Hepatocyte (in vitro differentiated cells): ENCODE results near the gene CCDC83. TPM values are rescaled to one million over a fixed set of nuclear protein-coding genes. Genes with fewer than 3 reads are reported as not detected.
A peak's percentile ranks its signal among the peaks of the same experiment; 100 is the strongest.

Experiments used
- DNase-seq: peaks from one replicate; pipeline ENCODE4 v3.0.0-alpha.2; 2016; ENCODE audit warnings: low spot score
- H2AFZ ChIP-seq: fragments of 200-600 bp; sonication (generic); 2 replicates; pipeline ENCODE4 v1.6.0; 2016; ENCODE audit warnings: antibody characterized with exemption, mild to moderate bottlenecking
- H3K27ac ChIP-seq: fragments of 200-600 bp; sonication (generic); 2 replicates; pipeline ENCODE4 v1.5.1; 2016; ENCODE audit warnings: mild to moderate bottlenecking
- H3K27me3 ChIP-seq: fragments of 200-600 bp; sonication (generic); 2 replicates; pipeline ENCODE4 v1.6.1; 2016
- H3K36me3 ChIP-seq: fragments of 200-600 bp; sonication (generic); replicated peaks from 2 replicates; pipeline ENCODE4 v1.5.1; 2016; ENCODE audit warnings: low read depth; ENCODE audit not compliant: insufficient read depth
- H3K4me1 ChIP-seq: fragments of 200-600 bp; sonication (generic); 2 replicates; pipeline ENCODE4 v1.5.1; 2016; ENCODE audit warnings: mild to moderate bottlenecking, moderate library complexity; ENCODE audit not compliant: insufficient read depth
- H3K4me2 ChIP-seq: fragments of 200-600 bp; sonication (generic); 2 replicates; pipeline ENCODE4 v1.6.0; 2016
- H3K4me3 ChIP-seq: fragments of 200-600 bp; sonication (generic); 2 replicates; pipeline ENCODE4 v1.5.1; 2016; ENCODE audit warnings: mild to moderate bottlenecking
- H3K79me2 ChIP-seq: fragments of 200-600 bp; sonication (generic); 2 replicates; pipeline ENCODE4 v1.6.0; 2017; ENCODE audit warnings: mild to moderate bottlenecking
- H3K9me2 ChIP-seq: fragments of 200-600 bp; sonication (generic); replicated peaks from 2 replicates; pipeline ENCODE4 v1.6.0; 2017; ENCODE audit warnings: mild to moderate bottlenecking; ENCODE audit not compliant: insufficient read depth
- H3K9me3 ChIP-seq: fragments of 200-600 bp; sonication (generic); 2 replicates; pipeline ENCODE4 v1.5.1; 2016; ENCODE audit warnings: low read depth, mild to moderate bottlenecking
- H4K20me1 ChIP-seq: fragments of 200-600 bp; sonication (generic); 2 replicates; pipeline ENCODE4 v1.6.0; 2016; ENCODE audit warnings: mild to moderate bottlenecking; ENCODE audit not compliant: insufficient read depth, poor library complexity, severe bottlenecking
- EZH2 ChIP-seq: fragments of 200-600 bp; sonication (generic); IDR thresholded peaks from 2 replicates; pipeline ENCODE4 v1.6.1; 2016; ENCODE audit warnings: antibody characterized with exemption, mild to moderate bottlenecking, borderline replicate concordance
- EZH2phosphoT487 ChIP-seq: fragments of 200-600 bp; sonication (generic); IDR thresholded peaks from one replicate; pipeline ENCODE4 v1.6.1; 2018; ENCODE audit warnings: antibody characterized with exemption, mild to moderate bottlenecking, low read depth, moderate library complexity; ENCODE audit not compliant: unreplicated experiment, severe bottlenecking
- WGBS: methylation state at CpG from one replicate; pipeline ENCODE4 v1.1.6; 2016; ENCODE audit warnings: low lambda C conversion rate; ENCODE audit errors: missing lambda C conversion rate; 5-methylcytosine and 5-hydroxymethylcytosine counted together
- polyA plus RNA-seq: library from polyadenylated mRNA; unstranded; fragments of >200 nt; fragmentation: Nextera tagmentation; extraction: Ambion mirVana; gene quantifications from 2 replicates; pipeline ENCODE4 v1.2.1, GENCODE V29; 2016
- total RNA-seq: library from RNA; depleted of rRNA; stranded (reverse); fragments of >200 nt; gene quantifications from 2 replicates; pipeline ENCODE4 v1.2.3, GENCODE V29; 2014
- TF ChIP-seq, protein P1 (sequence below): fragments of 200-600 bp; sonication (generic); IDR thresholded peaks from 2 replicates; pipeline ENCODE4 v1.5.1; 2016; ENCODE audit warnings: antibody characterized with exemption, mild to moderate bottlenecking; ENCODE audit not compliant: poor library complexity

Gene CCDC83
- total and polyA plus RNA-seq, 2 experiments from 2014 or later = not detected

DNA sequence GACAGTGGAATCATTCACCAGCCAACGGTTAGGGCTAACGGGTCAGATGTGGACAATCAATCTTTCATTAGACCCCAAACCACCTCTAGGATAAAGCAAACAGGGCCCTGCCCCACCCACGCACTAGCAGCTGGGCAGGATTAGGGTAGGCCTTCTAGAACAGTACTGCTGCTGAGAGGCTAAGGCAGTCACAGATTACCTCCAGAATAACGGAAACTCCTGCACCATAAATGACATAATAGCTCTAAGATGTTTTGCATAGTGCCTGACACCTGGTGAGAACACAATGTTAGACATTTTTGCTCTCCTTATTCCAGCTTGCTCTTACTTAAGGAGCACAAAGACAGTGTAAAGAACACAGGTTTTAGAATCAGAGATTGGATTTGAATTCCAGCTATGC is 46.0 kb upstream of the CCDC83 start:
- Histone ChIP-seq H3K27ac (no peak overlapping the region), H3K9me3 (no peaks in the 10 kb centered on the region), H3K79me2 (peaks cover 26% of the 10 kb centered on the region), H3K27me3 (no peaks in the 10 kb centered on the region), H3K9me2 (no peaks in the 10 kb centered on the region), H3K4me2 (peak overlapping the region; percentile 89), H3K4me1 (no peaks in the 10 kb centered on the region), H3K36me3 (no peaks in the 10 kb centered on the region), H3K4me3 (no peak overlapping the region), H4K20me1 (no peaks in the 10 kb centered on the region), H2AFZ (no peak overlapping the region)
- 73% methylated on average over 4 of the region's 4 CpGs for WGBS
- DNase-seq = no peak
- TF ChIP-seq, protein P1, sequence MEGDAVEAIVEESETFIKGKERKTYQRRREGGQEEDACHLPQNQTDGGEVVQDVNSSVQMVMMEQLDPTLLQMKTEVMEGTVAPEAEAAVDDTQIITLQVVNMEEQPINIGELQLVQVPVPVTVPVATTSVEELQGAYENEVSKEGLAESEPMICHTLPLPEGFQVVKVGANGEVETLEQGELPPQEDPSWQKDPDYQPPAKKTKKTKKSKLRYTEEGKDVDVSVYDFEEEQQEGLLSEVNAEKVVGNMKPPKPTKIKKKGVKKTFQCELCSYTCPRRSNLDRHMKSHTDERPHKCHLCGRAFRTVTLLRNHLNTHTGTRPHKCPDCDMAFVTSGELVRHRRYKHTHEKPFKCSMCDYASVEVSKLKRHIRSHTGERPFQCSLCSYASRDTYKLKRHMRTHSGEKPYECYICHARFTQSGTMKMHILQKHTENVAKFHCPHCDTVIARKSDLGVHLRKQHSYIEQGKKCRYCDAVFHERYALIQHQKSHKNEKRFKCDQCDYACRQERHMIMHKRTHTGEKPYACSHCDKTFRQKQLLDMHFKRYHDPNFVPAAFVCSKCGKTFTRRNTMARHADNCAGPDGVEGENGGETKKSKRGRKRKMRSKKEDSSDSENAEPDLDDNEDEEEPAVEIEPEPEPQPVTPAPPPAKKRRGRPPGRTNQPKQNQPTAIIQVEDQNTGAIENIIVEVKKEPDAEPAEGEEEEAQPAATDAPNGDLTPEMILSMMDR = no peak
- TF ChIP-seq EZH2 (no peak), EZH2phosphoT487 (no peak)

DNA sequence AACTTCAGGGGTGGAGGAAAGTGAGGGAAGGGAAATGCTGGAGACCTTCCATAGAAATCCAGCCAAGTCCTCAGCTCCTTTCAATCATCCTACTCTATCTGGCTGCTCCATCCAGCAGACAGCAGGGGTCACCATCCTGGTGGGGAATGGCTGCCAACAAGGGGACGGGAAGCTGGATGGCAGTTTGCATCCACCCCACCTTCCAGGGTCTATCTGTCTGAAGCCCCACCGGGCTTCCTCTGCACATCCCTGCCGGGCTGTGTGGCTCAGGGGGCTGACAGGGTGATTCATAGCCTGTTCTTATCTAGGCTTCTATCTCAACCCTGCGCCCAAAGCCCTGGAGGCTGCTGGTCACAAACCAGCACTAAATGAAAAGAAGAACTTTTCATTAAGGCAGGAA is 45.3 kb upstream of the CCDC83 start:
- H2AFZ ChIP-seq = peak overlapping the region; percentile 94
- H3K4me3 ChIP-seq = no peak overlapping the region

DNA sequence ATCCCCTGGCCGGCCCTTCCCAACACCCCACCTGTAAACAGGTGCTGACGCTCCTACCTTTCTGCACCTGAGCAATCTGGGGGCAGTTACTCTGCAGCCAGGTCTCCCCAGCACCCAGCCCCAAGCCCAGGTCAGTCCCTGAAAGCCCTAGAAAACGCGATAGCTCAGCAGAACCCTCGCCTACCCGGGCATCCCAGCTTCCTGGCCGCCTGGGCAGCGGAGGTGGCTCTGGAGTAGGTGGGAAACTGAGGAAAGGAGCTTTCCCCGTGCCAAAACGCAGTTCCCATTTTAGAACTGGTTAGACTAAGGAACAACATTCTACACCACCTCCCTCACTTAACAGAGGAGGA is 44.7 kb upstream of the CCDC83 start:
- Histone ChIP-seq H3K4me1 (no peaks in the 10 kb centered on the region), H3K9me2 (no peaks in the 10 kb centered on the region), H3K27me3 (no peaks in the 10 kb centered on the region), H3K36me3 (no peaks in the 10 kb centered on the region), H4K20me1 (no peaks in the 10 kb centered on the region), H3K27ac (peak overlapping the region; percentile 8), H3K4me2 (peak overlapping the region; percentile 89), H3K4me3 (peak overlapping the region; percentile 39), H3K79me2 (peaks cover 26% of the 10 kb centered on the region), H2AFZ (peak overlapping the region; percentile 94), H3K9me3 (no peaks in the 10 kb centered on the region)
- WGBS = 3% methylated on average over 10 of the region's 10 CpGs
- TF ChIP-seq EZH2 = no peak
- TF ChIP-seq, protein P1 = no peak
- TF ChIP-seq EZH2phosphoT487 = no peak
- no peak for DNase-seq

More for the DNA sequence above, 45.3 kb upstream of the CCDC83 start:
- no peaks in the 10 kb centered on the region for H3K4me1 ChIP-seq
- no peaks in the 10 kb centered on the region for H4K20me1 ChIP-seq
- no peaks in the 10 kb centered on the region for H3K9me2 ChIP-seq
- H3K79me2 ChIP-seq = peaks cover 26% of the 10 kb centered on the region
- no peaks in the 10 kb centered on the region for H3K9me3 ChIP-seq
- DNase-seq = peak; percentile 37
- 11% methylated on average over 4 of the region's 4 CpGs for WGBS
- H3K27me3 ChIP-seq = no peaks in the 10 kb centered on the region
- H3K27ac ChIP-seq = no peak overlapping the region
- TF ChIP-seq, protein P1 = peak; percentile 32
- TF ChIP-seq EZH2phosphoT487 = no peak
- peak overlapping the region; percentile 89 for H3K4me2 ChIP-seq
- H3K36me3 ChIP-seq = no peaks in the 10 kb centered on the region

DNA sequence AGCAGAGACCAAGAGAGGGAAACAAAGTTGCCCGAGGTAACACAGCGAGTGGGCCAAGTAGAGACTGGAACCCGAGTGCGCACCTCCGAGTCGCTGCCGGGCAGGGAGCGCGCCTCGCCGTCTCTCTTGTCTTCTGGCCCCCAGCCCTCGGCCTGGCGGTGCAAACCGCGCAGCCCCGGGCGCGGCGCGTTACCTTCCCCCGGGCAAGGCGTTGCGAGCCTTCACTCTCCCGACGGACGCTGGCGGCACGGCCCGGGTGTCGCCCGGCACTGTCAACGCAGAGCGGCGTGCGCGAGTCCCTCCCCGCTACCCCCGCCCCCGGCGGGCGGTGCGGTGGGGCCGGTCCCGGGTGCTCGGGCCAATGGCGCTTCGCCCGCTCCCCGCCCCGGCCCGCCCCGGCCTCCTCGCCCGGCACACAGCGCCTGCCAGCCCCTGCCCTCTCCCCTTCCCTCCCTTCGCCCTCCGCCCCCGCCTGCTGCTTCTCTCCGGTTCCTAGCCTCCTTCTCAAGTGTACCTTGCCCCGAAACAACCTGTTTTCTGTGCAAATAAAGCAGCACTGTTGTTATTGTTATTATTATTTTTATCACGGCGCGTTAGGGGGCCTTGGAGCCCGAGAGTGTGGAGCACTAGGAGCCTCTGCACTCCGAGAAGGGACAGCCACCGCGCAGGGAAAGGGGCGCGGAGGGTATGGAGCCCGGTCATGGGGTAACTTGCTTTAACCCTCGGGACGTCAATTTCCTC is 44.1 kb upstream of the CCDC83 start, which contains the start of gene SYTL2:
Gene SYTL2 (minus strand): TSS at position 271 of the 741 bp plus-strand sequence. CDS start 53,416 bp downstream, outside the sequence.
- Histone ChIP-seq H3K4me3 (peak within 1 kb of the TSS; percentile 39), H3K9me3 (no peaks in the 10 kb centered on the region), H3K27ac (peak within 1 kb of the TSS; percentile 54), H3K9me2 (no peaks in the 10 kb centered on the region), H3K36me3 (no peaks in the 10 kb centered on the region), H3K79me2 (peaks cover 23% of the 10 kb centered on the region), H2AFZ (peak within 1 kb of the TSS; percentile 94), H3K4me2 (peak within 1 kb of the TSS; percentile 89), H4K20me1 (no peaks in the 10 kb centered on the region), H3K4me1 (no peaks in the 10 kb centered on the region), H3K27me3 (no peaks in the 10 kb centered on the region)
- peak; percentile 83 for DNase-seq
- under 1% methylated on average over 47 of the region's 72 CpGs for WGBS
- no peak for TF ChIP-seq EZH2phosphoT487
- TF ChIP-seq EZH2 = no peak
